WTC11 (cell line): ENCODE results near the gene GCSH. TPM values are rescaled to one million over a fixed set of nuclear protein-coding genes. Genes with fewer than 3 reads are reported as not detected.

ENCODE experiments used
- ATAC-seq: fragments of 200-7000 bp; cut with Tn5 transposase; 2 replicates; pipeline ENCODE4 v1.10.0; 2021; ENCODE audit warnings: mild to moderate bottlenecking, moderate library complexity
- CTCF ChIA-PET: fragments of 300-600 bp; sonication (Branson Sonifier 250); formaldehyde crosslinking; loops from one replicate; lab custom pipeline; 2021; ENCODE audit warnings: antibody characterized with exemption; lab: Charles Lee
- POLR2A ChIA-PET: fragments of 350-600 bp; sonication (Branson Sonifier 250); formaldehyde crosslinking; loops from one replicate; lab custom pipeline; 2021; ENCODE audit warnings: antibody characterized with exemption; lab: Charles Lee
- DNase-seq: peaks from one replicate; pipeline ENCODE4 v3.0.0; 2021; ENCODE audit warnings: low spot score
- H3K27ac Mint-ChIP-seq: 2 replicates; pipeline ENCODE4 v1.8.0; 2021; ENCODE audit warnings: mixed read lengths
- H3K27me3 Mint-ChIP-seq: 2 replicates; pipeline ENCODE4 v1.8.0; 2021; ENCODE audit warnings: low read depth, mild to moderate bottlenecking, moderate library complexity, mixed read lengths
- H3K36me3 Mint-ChIP-seq: 2 replicates; pipeline ENCODE4 v1.8.0; 2021; ENCODE audit warnings: mixed read lengths
- H3K4me1 Mint-ChIP-seq: 2 replicates; pipeline ENCODE4 v1.8.0; 2022; ENCODE audit warnings: mixed read lengths
- H3K4me3 Mint-ChIP-seq: 2 replicates; pipeline ENCODE4 v1.8.0; 2021; ENCODE audit warnings: mild to moderate bottlenecking, moderate library complexity, mixed read lengths
- H3K9me3 Mint-ChIP-seq: 2 replicates; pipeline ENCODE4 v1.8.0; 2021; ENCODE audit warnings: mixed read lengths
- AR ChIP-seq: fragments of 250-450 bp; sonication (Bioruptor Pico); IDR thresholded peaks from 2 replicates; pipeline ENCODE4 v1.9.0; 2021; ENCODE audit warnings: mild to moderate bottlenecking
- ATF2 ChIP-seq: sonication (generic); formaldehyde crosslinking; IDR thresholded peaks from 2 replicates; pipeline ENCODE4 v1.8.1; 2022; ENCODE audit warnings: low read depth, missing genetic modification reagents, borderline replicate concordance
- CBFB ChIP-seq: sonication (generic); formaldehyde crosslinking; IDR thresholded peaks from 2 replicates; pipeline ENCODE4 v1.8.1; 2022; ENCODE audit warnings: mild to moderate bottlenecking, low read depth, missing genetic modification reagents
- CREB1 ChIP-seq: sonication (generic); formaldehyde crosslinking; IDR thresholded peaks from 2 replicates; pipeline ENCODE4 v1.8.0; 2023; ENCODE audit warnings: mild to moderate bottlenecking, missing genetic modification reagents
- CTCF ChIP-seq: fragments of 200-600 bp; IDR thresholded peaks from 2 replicates; pipeline ENCODE4 v1.8.0; 2022; ENCODE audit warnings: antibody characterized with exemption
- E2F5 ChIP-seq: sonication (generic); formaldehyde crosslinking; IDR thresholded peaks from 2 replicates; pipeline ENCODE4 v1.8.1; 2022; ENCODE audit warnings: mild to moderate bottlenecking, moderate library complexity, missing genetic modification reagents
- EMX1 ChIP-seq: fragments of 250-450 bp; sonication (Bioruptor Pico); IDR thresholded peaks from 2 replicates; pipeline ENCODE4 v1.8.0; 2021; ENCODE audit warnings: mild to moderate bottlenecking
- MXD4 ChIP-seq: fragments of 250-450 bp; sonication (Bioruptor Pico); IDR thresholded peaks from 2 replicates; pipeline ENCODE4 v1.8.0; 2021; ENCODE audit warnings: mild to moderate bottlenecking, moderate library complexity, borderline replicate concordance
- MYBL2 ChIP-seq: sonication (generic); formaldehyde crosslinking; IDR thresholded peaks from 2 replicates; pipeline ENCODE4 v1.8.1; 2023; ENCODE audit warnings: mild to moderate bottlenecking, moderate library complexity, missing genetic modification reagents
- NFYB ChIP-seq: sonication (generic); formaldehyde crosslinking; conservative IDR thresholded peaks from 2 replicates; pipeline ENCODE4 v1.8.0; 2022; ENCODE audit warnings: low read depth, missing genetic modification reagents
- OVOL2 ChIP-seq: fragments of 250-450 bp; sonication (Bioruptor Pico); IDR thresholded peaks from 2 replicates; pipeline ENCODE4 v1.9.0; 2021; ENCODE audit warnings: mild to moderate bottlenecking, borderline replicate concordance
- RELA ChIP-seq: sonication (generic); formaldehyde crosslinking; IDR thresholded peaks from 2 replicates; pipeline ENCODE4 v1.8.1; 2022; ENCODE audit warnings: missing genetic modification reagents, mild to moderate bottlenecking, borderline replicate concordance
- RORB ChIP-seq: fragments of 250-450 bp; sonication (Bioruptor Pico); IDR thresholded peaks from 2 replicates; pipeline ENCODE4 v1.9.0; 2021; ENCODE audit warnings: mild to moderate bottlenecking
- SP1 ChIP-seq: sonication (generic); formaldehyde crosslinking; conservative IDR thresholded peaks from 2 replicates; pipeline ENCODE4 v1.8.1; 2022; ENCODE audit warnings: missing genetic modification reagents
- TEAD4 ChIP-seq: sonication (generic); formaldehyde crosslinking; IDR thresholded peaks from 2 replicates; pipeline ENCODE4 v1.8.0; 2022; ENCODE audit warnings: mild to moderate bottlenecking, missing genetic modification reagents
- ZBTB21 ChIP-seq: sonication (generic); formaldehyde crosslinking; IDR thresholded peaks from 2 replicates; pipeline ENCODE4 v1.8.1; 2023; ENCODE audit warnings: mild to moderate bottlenecking, missing genetic modification reagents, borderline replicate concordance
- ZNF219 ChIP-seq: sonication (generic); formaldehyde crosslinking; IDR thresholded peaks from 2 replicates; pipeline ENCODE4 v1.8.0; 2023; ENCODE audit warnings: missing genetic modification reagents, mild to moderate bottlenecking, borderline replicate concordance
- ZNF232 ChIP-seq: sonication (generic); formaldehyde crosslinking; IDR thresholded peaks from 2 replicates; pipeline ENCODE4 v1.8.0; 2022; ENCODE audit warnings: mild to moderate bottlenecking, missing genetic modification reagents
- ZNF317 ChIP-seq: sonication (generic); formaldehyde crosslinking; IDR thresholded peaks from 2 replicates; pipeline ENCODE4 v1.8.1; 2023; ENCODE audit warnings: low read depth, mild to moderate bottlenecking, moderate library complexity, missing genetic modification reagents, borderline replicate concordance
- ZNF532 ChIP-seq: fragments of 250-450 bp; sonication (Bioruptor Pico); IDR thresholded peaks from 2 replicates; pipeline ENCODE4 v1.9.0; 2021; ENCODE audit warnings: mild to moderate bottlenecking, borderline replicate concordance
- total RNA-seq: library from RNA; stranded (reverse); gene quantifications from 3 replicates; pipeline ENCODE4 v1.2.3, GENCODE V29; 2021
- TF ChIP-seq, protein P1 (sequence below): fragments of 250-450 bp; sonication (Bioruptor Pico); IDR thresholded peaks from 2 replicates; pipeline ENCODE4 v1.9.0; 2021; ENCODE audit warnings: mild to moderate bottlenecking
- TF ChIP-seq, protein P2 (sequence below): sonication (generic); formaldehyde crosslinking; IDR thresholded peaks from 2 replicates; pipeline ENCODE4 v1.8.1; 2023; ENCODE audit warnings: mild to moderate bottlenecking, missing genetic modification reagents
- TF ChIP-seq, protein P3 (sequence below): sonication (generic); formaldehyde crosslinking; IDR thresholded peaks from 2 replicates; pipeline ENCODE4 v1.8.1; 2023; ENCODE audit warnings: mild to moderate bottlenecking, missing genetic modification reagents, moderate library complexity

GCSH gene
- total RNA-seq, 1 experiment from 2014 or later = 95.9 TPM

GRCh38 chr16:81095653-81095952 is 592 bp downstream of the GCSH start (continued):
- TF ChIP-seq, protein P1, sequence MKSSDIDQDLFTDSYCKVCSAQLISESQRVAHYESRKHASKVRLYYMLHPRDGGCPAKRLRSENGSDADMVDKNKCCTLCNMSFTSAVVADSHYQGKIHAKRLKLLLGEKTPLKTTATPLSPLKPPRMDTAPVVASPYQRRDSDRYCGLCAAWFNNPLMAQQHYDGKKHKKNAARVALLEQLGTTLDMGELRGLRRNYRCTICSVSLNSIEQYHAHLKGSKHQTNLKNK (CRISPR knock-in tag) = no peak
- TF ChIP-seq RORB (CRISPR knock-in tag) = no peak
- no peak for TF ChIP-seq MXD4 (CRISPR knock-in tag)
- TF ChIP-seq SP1 (CRISPR knock-in tag) = no peak
- TF ChIP-seq RELA = no peak
- TF ChIP-seq, protein P2, sequence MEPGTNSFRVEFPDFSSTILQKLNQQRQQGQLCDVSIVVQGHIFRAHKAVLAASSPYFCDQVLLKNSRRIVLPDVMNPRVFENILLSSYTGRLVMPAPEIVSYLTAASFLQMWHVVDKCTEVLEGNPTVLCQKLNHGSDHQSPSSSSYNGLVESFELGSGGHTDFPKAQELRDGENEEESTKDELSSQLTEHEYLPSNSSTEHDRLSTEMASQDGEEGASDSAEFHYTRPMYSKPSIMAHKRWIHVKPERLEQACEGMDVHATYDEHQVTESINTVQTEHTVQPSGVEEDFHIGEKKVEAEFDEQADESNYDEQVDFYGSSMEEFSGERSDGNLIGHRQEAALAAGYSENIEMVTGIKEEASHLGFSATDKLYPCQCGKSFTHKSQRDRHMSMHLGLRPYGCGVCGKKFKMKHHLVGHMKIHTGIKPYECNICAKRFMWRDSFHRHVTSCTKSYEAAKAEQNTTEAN (CRISPR knock-in tag) = no peak
- TF ChIP-seq ZNF317 = no peak
- TF ChIP-seq ZNF532 = no peak
- TF ChIP-seq E2F5 (CRISPR knock-in tag) = no peak
- TF ChIP-seq CREB1 (CRISPR knock-in tag) = no peak
- TF ChIP-seq TEAD4 = no peak
- TF ChIP-seq ZNF232 (CRISPR knock-in tag) = no peak
- TF ChIP-seq CBFB (CRISPR knock-in tag) = no peak
- TF ChIP-seq, all 79 proteins: peak for 0

DNA sequence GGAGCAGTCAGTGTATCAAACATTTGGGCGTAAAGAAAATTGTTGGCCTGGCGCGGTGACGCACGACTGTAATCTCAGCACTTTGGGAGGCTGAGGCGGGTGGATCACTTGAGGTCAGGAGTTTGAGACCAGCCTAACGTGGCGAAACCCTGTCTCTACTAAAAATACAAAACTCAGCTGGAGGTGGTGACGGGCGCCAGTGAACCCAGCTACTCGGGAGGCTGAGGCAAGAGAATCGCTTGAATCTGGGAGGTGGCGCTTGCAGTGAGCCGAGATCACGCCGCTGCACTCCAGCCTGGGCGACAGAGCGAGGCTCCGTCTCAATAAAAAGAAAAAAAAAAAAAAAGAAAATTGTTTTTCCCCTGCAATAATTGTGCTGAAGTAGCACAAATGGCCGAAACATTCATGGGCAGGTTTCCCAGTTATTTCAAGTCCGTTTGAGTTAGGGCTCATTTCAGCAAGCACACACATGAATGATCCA is 1.4 kb downstream of the GCSH start:
- Mint-ChIP-seq H3K9me3 (peaks cover 6% of the 10 kb centered on the region), H3K4me3 (peak overlapping the region; percentile 86), H3K4me1 (peaks cover 13% of the 10 kb centered on the region), H3K27me3 (no peaks in the 10 kb centered on the region; the same call in 1 of the 2 replicates), H3K27ac (no peak overlapping the region; the same call in 1 of the 2 replicates), H3K36me3 (peaks cover 9% of the 10 kb centered on the region)
- ATAC-seq (no peak), DNase-seq (no peak)
- ChIA-PET POLR2A (interaction anchor here (0.6 kb wide), 1 partner anchor 635 kb away, joined by 4 read pairs; no protein-coding TSS in a partner anchor), CTCF (interaction anchor here (1.0 kb wide), 1 partner anchor 110 kb away, joined by 4 read pairs; no protein-coding TSS in a partner anchor)
- TF ChIP-seq ATF2 (CRISPR knock-in tag) (no peak), ZNF317 (no peak), ZBTB21 (CRISPR knock-in tag) (no peak), ZNF219 (CRISPR knock-in tag) (no peak), CTCF (no peak), AR (CRISPR knock-in tag) (no peak), OVOL2 (CRISPR knock-in tag) (no peak), EMX1 (no peak), NFYB (CRISPR knock-in tag) (no peak), MYBL2 (CRISPR knock-in tag) (no peak)
- TF ChIP-seq, protein P3, sequence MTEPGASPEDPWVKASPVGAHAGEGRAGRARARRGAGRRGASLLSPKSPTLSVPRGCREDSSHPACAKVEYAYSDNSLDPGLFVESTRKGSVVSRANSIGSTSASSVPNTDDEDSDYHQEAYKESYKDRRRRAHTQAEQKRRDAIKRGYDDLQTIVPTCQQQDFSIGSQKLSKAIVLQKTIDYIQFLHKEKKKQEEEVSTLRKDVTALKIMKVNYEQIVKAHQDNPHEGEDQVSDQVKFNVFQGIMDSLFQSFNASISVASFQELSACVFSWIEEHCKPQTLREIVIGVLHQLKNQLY = no peak
- TF ChIP-seq, protein P1 (CRISPR knock-in tag) = no peak
